PC-3 (cell line): ENCODE measurements around the gene PBLD. TPM values are rescaled to one million over a fixed set of nuclear protein-coding genes. Genes with fewer than 3 reads are reported as not detected.

ENCODE experiments used
- ATAC-seq: fragments of 200-7000 bp; cut with Tn5 transposase; 2 replicates; pipeline ENCODE4 v1.9.1; 2020; ENCODE audit warnings: mild to moderate bottlenecking, moderate library complexity
- BruUV-seq: library from RNA; stranded (reverse); fragments of 400-500 nt; replicated peaks from 2 replicates; lab custom pipeline; 2021; lab: Mats Ljungman, UMichigan
- CTCF ChIA-PET: fragments of 300-600 bp; sonication (Branson Sonifier 250); formaldehyde crosslinking; loops from one replicate; lab custom pipeline; 2022; ENCODE audit warnings: antibody characterized with exemption; lab: Charles Lee
- POLR2A ChIA-PET: fragments of 300-600 bp; sonication (Branson Sonifier 250); formaldehyde crosslinking; loops from one replicate; lab custom pipeline; 2022; ENCODE audit warnings: antibody characterized with exemption; ENCODE audit not compliant: unreplicated experiment; lab: Charles Lee
- DNase-seq: peaks from one replicate; pipeline ENCODE4 v3.0.0-alpha.2; 2015
- H2AFZ ChIP-seq: fragments of 300-600 bp; sonication (generic); 2 replicates; pipeline ENCODE4 v1.6.0; 2016; ENCODE audit warnings: antibody characterized with exemption, low read length
- H3F3A ChIP-seq: fragments of 300-600 bp; sonication (generic); one replicate; pipeline ENCODE4 v1.6.0; 2017; ENCODE audit warnings: antibody characterized with exemption, low read length, control low read depth, mild to moderate bottlenecking; ENCODE audit not compliant: unreplicated experiment
- H3K27ac ChIP-seq: fragments of 300-600 bp; sonication (generic); 2 replicates; pipeline ENCODE4 v1.5.1; 2016; ENCODE audit warnings: mild to moderate bottlenecking, low read length
- H3K27me3 ChIP-seq: fragments of 300-600 bp; sonication (generic); 2 replicates; pipeline ENCODE4 v1.6.1; 2016; ENCODE audit warnings: low read length, mixed read lengths
- H3K36me3 ChIP-seq: fragments of 300-600 bp; sonication (generic); 2 replicates; pipeline ENCODE4 v1.6.1; 2016; ENCODE audit warnings: low read depth, mixed run types, low read length, mixed read lengths
- H3K4me1 ChIP-seq: fragments of 300-600 bp; sonication (generic); 2 replicates; pipeline ENCODE4 v1.5.1; 2016; ENCODE audit warnings: low read length; ENCODE audit not compliant: insufficient read depth
- H3K4me2 ChIP-seq: fragments of 300-600 bp; sonication (generic); 2 replicates; pipeline ENCODE4 v1.6.0; 2016; ENCODE audit warnings: low read length
- H3K4me3 ChIP-seq: fragments of 300-600 bp; sonication (generic); 2 replicates; pipeline ENCODE4 v1.5.1; 2016; ENCODE audit warnings: mild to moderate bottlenecking, low read length, mixed read lengths
- H3K79me2 ChIP-seq: fragments of 300-600 bp; sonication (generic); 2 replicates; pipeline ENCODE4 v1.6.1; 2017; ENCODE audit warnings: low read length, mixed read lengths
- H3K9ac ChIP-seq: fragments of 300-600 bp; sonication (generic); 2 replicates; pipeline ENCODE4 v1.6.0; 2016; ENCODE audit warnings: mild to moderate bottlenecking, low read length
- H3K9me2 ChIP-seq: fragments of 300-600 bp; sonication (generic); replicated peaks from 2 replicates; pipeline ENCODE4 v1.6.1; 2016; ENCODE audit warnings: mixed run types, low read length, mixed read lengths
- H3K9me3 ChIP-seq: fragments of 300-600 bp; sonication (generic); 2 replicates; pipeline ENCODE4 v1.6.1; 2016; ENCODE audit warnings: low read length, mixed read lengths
- H4K20me1 ChIP-seq: fragments of 300-600 bp; sonication (generic); 2 replicates; pipeline ENCODE4 v1.6.1; 2016; ENCODE audit warnings: low read length, mixed read lengths
- CTCF ChIP-seq: fragments of 300-600 bp; sonication (generic); conservative IDR thresholded peaks from 2 replicates; pipeline ENCODE4 v1.5.1; 2017; ENCODE audit warnings: antibody characterized with exemption, low read depth, mild to moderate bottlenecking, low read length
- EZH2 ChIP-seq: fragments of 300-600 bp; sonication (generic); IDR thresholded peaks from one replicate; pipeline ENCODE4 v1.6.1; 2017; ENCODE audit warnings: antibody characterized with exemption, mild to moderate bottlenecking, low read length; ENCODE audit not compliant: unreplicated experiment
- EZH2phosphoT487 ChIP-seq: fragments of 300-600 bp; sonication (generic); IDR thresholded peaks from 2 replicates; pipeline ENCODE4 v1.6.1; 2018; ENCODE audit warnings: mild to moderate bottlenecking, antibody characterized with exemption, low read length, borderline replicate concordance
- intact Hi-C: fragments of 100-400 bp; cut with micrococcal nuclease; formaldehyde crosslinking; loops from 2 replicates; pipeline ENCODE4 v1.9.0; 2023
- total RNA-seq: library from RNA; depleted of rRNA; stranded (reverse); fragments of >200 nt; gene quantifications from 2 replicates; pipeline ENCODE4 v1.2.3, GENCODE V29; 2014

The PBLD gene
- total RNA-seq, 1 experiment from 2014 or later: 1.1 TPM

- intact Hi-C loops: no loop called here
- H3F3A ChIP-seq: no peaks in the 10 kb centered on the region
- H3K79me2 ChIP-seq: no peaks in the 10 kb centered on the region
- no peaks in the 10 kb centered on the region for H3K4me1 ChIP-seq
- no peaks in the 10 kb centered on the region for H3K9me2 ChIP-seq
- ATAC-seq: no peak
- no peak overlapping the region for H3K9ac ChIP-seq
- TF ChIP-seq EZH2phosphoT487 (no peak), EZH2 (no peak), CTCF (no peak)
- no peaks in the 10 kb centered on the region for H3K9me3 ChIP-seq
- ChIA-PET POLR2A (no interaction called here), CTCF (no interaction called here)
- H3K36me3 ChIP-seq: no peaks in the 10 kb centered on the region
- no peak overlapping the region for H3K4me2 ChIP-seq
- no TSS peak for BruUV-seq
- DNase-seq: no peak
- H2AFZ ChIP-seq: no peak overlapping the region
- H3K4me3 ChIP-seq: no peak overlapping the region
- H3K27me3 ChIP-seq: no peaks in the 10 kb centered on the region
- no peak overlapping the region for H3K27ac ChIP-seq
- no peaks in the 10 kb centered on the region for H4K20me1 ChIP-seq
These were observed 22.2 kb downstream of the PBLD start for GRCh38 chr10:68310531-68310930.

GRCh38 chr10:68305854-68306253, 26.9 kb downstream of the PBLD start:
- ATAC-seq: no peak
- TF ChIP-seq EZH2phosphoT487: no peak
- no peak for TF ChIP-seq CTCF
- TF ChIP-seq EZH2: no peak
- Histone ChIP-seq H3K9ac (no peak overlapping the region), H4K20me1 (no peaks in the 10 kb centered on the region), H3K4me1 (peaks cover 8% of the 10 kb centered on the region; the same call in 1 of the 2 replicates), H3K27ac (no peak overlapping the region), H3K27me3 (no peaks in the 10 kb centered on the region), H3K4me3 (no peak overlapping the region), H3K9me2 (no peaks in the 10 kb centered on the region), H3F3A (no peaks in the 10 kb centered on the region), H3K9me3 (no peaks in the 10 kb centered on the region), H2AFZ (no peak overlapping the region), H3K36me3 (no peaks in the 10 kb centered on the region), H3K4me2 (no peak overlapping the region), H3K79me2 (no peaks in the 10 kb centered on the region)
- intact Hi-C loops: no loop called here
- BruUV-seq: no TSS peak
- ChIA-PET CTCF (interaction anchor here (1.0 to 1.8 kb wide), 2 partner anchors 93 to 218 kb away, joined by 3 to 12 read pairs; no protein-coding TSS in a partner anchor), POLR2A (no interaction called here)
- DNase-seq: no peak

- POLR2A ChIA-PET: no interaction called here
- no TSS peak for BruUV-seq
- Histone ChIP-seq H3K4me1 (peaks cover 8% of the 10 kb centered on the region; the same call in 1 of the 2 replicates), H3K4me3 (no peak overlapping the region), H3K9me2 (no peaks in the 10 kb centered on the region), H3K27me3 (no peaks in the 10 kb centered on the region), H3F3A (no peaks in the 10 kb centered on the region), H3K9me3 (no peaks in the 10 kb centered on the region), H3K4me2 (no peak overlapping the region), H3K9ac (no peak overlapping the region), H2AFZ (no peak overlapping the region), H3K79me2 (no peaks in the 10 kb centered on the region), H4K20me1 (no peaks in the 10 kb centered on the region), H3K36me3 (no peaks in the 10 kb centered on the region), H3K27ac (no peak overlapping the region)
- intact Hi-C loops: loop anchor here (2.0 kb wide), 1 partner anchor 83 kb away; no protein-coding TSS in a partner anchor
- no peak for DNase-seq
- CTCF ChIA-PET: interaction anchor here (0.6 to 4.0 kb wide), 2 partner anchors 91 to 547 kb away, joined by 3 to 130 read pairs; no protein-coding TSS in a partner anchor
- ATAC-seq: no peak
- TF ChIP-seq EZH2phosphoT487 (no peak), CTCF (no peak), EZH2 (no peak)
These were observed 28.8 kb downstream of the PBLD start for GRCh38 chr10:68303849-68304412.
